B cell (primary cell): ENCODE data around the gene MCTP1. TPM values are rescaled to one million over a fixed set of nuclear protein-coding genes. Genes with fewer than 3 reads are reported as not detected.

Source experiments
- ATAC-seq: fragments of 200-7000 bp; cut with Tn5 transposase; one replicate; pipeline ENCODE4 v1.10.0; 2021; ENCODE audit warnings: low read depth, mild to moderate bottlenecking, moderate number of reproducible peaks, moderate library complexity
- CTCF ChIA-PET: fragments of 350-600 bp; sonication (Branson Sonifier 250); formaldehyde crosslinking; loops from one replicate; lab custom pipeline; 2021; ENCODE audit warnings: antibody characterized with exemption, inconsistent platforms; lab: Charles Lee
- POLR2A ChIA-PET: fragments of 350-600 bp; sonication (Branson Sonifier 250); formaldehyde crosslinking; loops from one replicate; lab custom pipeline; 2021; ENCODE audit warnings: antibody characterized with exemption; lab: Charles Lee
- DNase-seq: peaks from one replicate; pipeline ENCODE4 v3.0.0; 2013
- H2AFZ ChIP-seq: 2 replicates; pipeline ENCODE4 v1.6.1; 2012; ENCODE audit warnings: mild to moderate bottlenecking, low read depth, low read length; ENCODE audit not compliant: insufficient read depth, poor library complexity, severe bottlenecking
- H3K27ac ChIP-seq, 2 donors: 1 replicate in 1 of 2; 2 replicates in 1 of 2; pipeline ENCODE4 v1.5.1; 2012 to 2013; ENCODE audit warnings: low read length in 2 of 2, mild to moderate bottlenecking in 2 of 2, moderate library complexity in 1 of 2
- H3K27me3 ChIP-seq, 4 experiments: fragments of 200-600 bp in 1 of 4; sonication (generic) in 1 of 4; replicated peaks in 1 of 4; 1 replicate in 2 of 4; 2 replicates in 2 of 4; pipeline versions ENCODE4 v1.6.1 to v1.7.0; 2013 to 2016; ENCODE audit warnings: low read length in 3 of 4, mild to moderate bottlenecking in 2 of 4, mixed read lengths in 1 of 4, moderate library complexity in 1 of 4; ENCODE audit not compliant: insufficient read depth in 4 of 4, control insufficient read depth in 3 of 4; ENCODE audit errors: control extremely low read depth in 1 of 4
- H3K36me3 ChIP-seq, 2 experiments: replicated peaks in 1 of 2; 1 replicate in 1 of 2; 2 replicates in 1 of 2; pipeline versions ENCODE4 v1.6.1 to v1.7.1; 2013; ENCODE audit warnings: low read length in 1 of 2; ENCODE audit not compliant: insufficient read depth in 2 of 2, control insufficient read depth in 1 of 2; ENCODE audit errors: control extremely low read depth in 1 of 2, extremely low read depth in 1 of 2
- H3K4me1 ChIP-seq, 2 donors: fragments of 200-600 bp in 1 of 2; sonication (generic) in 1 of 2; 1 replicate in 1 of 2; 2 replicates in 1 of 2; pipeline versions ENCODE4 v1.5.1 to v1.6.1; 2013 to 2017; ENCODE audit warnings: low read length in 2 of 2; ENCODE audit not compliant: control insufficient read depth in 2 of 2, insufficient read depth in 2 of 2
- H3K4me2 ChIP-seq: replicated peaks from 2 replicates; pipeline ENCODE3; 2012; ENCODE audit warnings: mild to moderate bottlenecking, low read depth, low read length; ENCODE audit not compliant: poor library complexity, severe bottlenecking
- H3K4me3 ChIP-seq, 5 experiments: fragments of 200-600 bp in 1 of 5; sonication (generic) in 1 of 5; 1 replicate in 3 of 5; 2 replicates in 2 of 5; pipeline versions ENCODE4 v1.5.1 to v1.7.0; 2011 to 2016; ENCODE audit warnings: low read length in 4 of 5, mild to moderate bottlenecking in 4 of 5, low read depth in 2 of 5, control low read depth in 1 of 5, moderate library complexity in 1 of 5; ENCODE audit not compliant: insufficient read depth in 1 of 5; ENCODE audit errors: control extremely low read depth in 1 of 5, extremely low read depth in 1 of 5
- H3K79me2 ChIP-seq: fragments of 200-600 bp; sonication (generic); one replicate; pipeline ENCODE4 v1.6.0; 2016; ENCODE audit warnings: low read length; ENCODE audit not compliant: control insufficient read depth, insufficient read depth
- H3K9ac ChIP-seq: fragments of 200-600 bp; sonication (generic); 2 replicates; pipeline ENCODE4 v1.6.1; 2017; ENCODE audit warnings: mild to moderate bottlenecking, low read length, moderate library complexity
- H3K9me3 ChIP-seq, 3 donors: one replicate each; pipeline versions ENCODE4 v1.6.1 to v1.7.1; 2013; ENCODE audit warnings: low read length in 2 of 3; ENCODE audit not compliant: control insufficient read depth in 2 of 3, insufficient read depth in 1 of 3; ENCODE audit errors: control extremely low read depth in 1 of 3
- H4K20me1 ChIP-seq: 2 replicates; pipeline ENCODE4 v1.6.0; 2012; ENCODE audit warnings: mild to moderate bottlenecking, low read length; ENCODE audit not compliant: insufficient read depth, control insufficient read depth, poor library complexity, severe bottlenecking
- H3K27ac Mint-ChIP-seq: one replicate; pipeline ENCODE4 v1.8.0; 2021; ENCODE audit warnings: mixed read lengths
- H3K27me3 Mint-ChIP-seq: one replicate; pipeline ENCODE4 v1.8.0; 2021; ENCODE audit warnings: mixed read lengths
- H3K4me1 Mint-ChIP-seq: one replicate; pipeline ENCODE4 v1.8.0; 2021; ENCODE audit warnings: mixed read lengths
- H3K4me3 Mint-ChIP-seq: one replicate; pipeline ENCODE4 v1.8.0; 2021; ENCODE audit warnings: mixed read lengths
- H3K9me3 Mint-ChIP-seq: one replicate; pipeline ENCODE4 v1.8.0; 2022; ENCODE audit warnings: mixed read lengths; ENCODE audit not compliant: insufficient read depth
- CTCF ChIP-seq: fragments of 200-600 bp; IDR thresholded peaks from one replicate; pipeline ENCODE4 v1.8.0; 2022; ENCODE audit warnings: antibody characterized with exemption, mild to moderate bottlenecking
- EZH2 ChIP-seq: IDR thresholded peaks from 2 replicates; pipeline ENCODE4 v1.6.1; 2012; ENCODE audit warnings: borderline replicate concordance, low read depth, mild to moderate bottlenecking, moderate library complexity, low read length; ENCODE audit not compliant: insufficient read depth, poor library complexity, severe bottlenecking
- WGBS: methylation state at CpG from one replicate; pipeline ENCODE4 v1.1.5; 2013; ENCODE audit warnings: missing lambda C conversion rate; ENCODE audit not compliant: insufficient coverage; 5-methylcytosine and 5-hydroxymethylcytosine counted together
- intact Hi-C: fragments of 100-400 bp; cut with micrococcal nuclease; formaldehyde crosslinking; loops from one replicate; pipeline ENCODE4 v1.10.0; 2022
- polyA plus RNA-seq: library from polyadenylated mRNA; depleted of rRNA; stranded (reverse); fragments of >200 nt; gene quantifications from 2 replicates; pipeline ENCODE4 v1.2.3, GENCODE V29; 2012
- total RNA-seq, 2 donors: library from RNA; stranded (reverse); fragments of 120-200 nt in 1 of 2; gene quantifications; 1 replicate in 1 of 2; 2 replicates in 1 of 2; pipeline versions ENCODE4 v1.2.3 to v1.2.4, GENCODE V29; 2013 to 2022

The MCTP1 gene
- total and polyA plus RNA-seq, 2 donors (not counting 1 experiment from before 2014, with no cell fraction given): 0.42 to 2.5 TPM

GRCh38 chr5:95134326-95134725 lies 150.6 kb downstream of the MCTP1 start:
- CTCF ChIA-PET: no interaction called here
- 91% methylated on average over 3 of the region's 3 CpGs for WGBS

DNA sequence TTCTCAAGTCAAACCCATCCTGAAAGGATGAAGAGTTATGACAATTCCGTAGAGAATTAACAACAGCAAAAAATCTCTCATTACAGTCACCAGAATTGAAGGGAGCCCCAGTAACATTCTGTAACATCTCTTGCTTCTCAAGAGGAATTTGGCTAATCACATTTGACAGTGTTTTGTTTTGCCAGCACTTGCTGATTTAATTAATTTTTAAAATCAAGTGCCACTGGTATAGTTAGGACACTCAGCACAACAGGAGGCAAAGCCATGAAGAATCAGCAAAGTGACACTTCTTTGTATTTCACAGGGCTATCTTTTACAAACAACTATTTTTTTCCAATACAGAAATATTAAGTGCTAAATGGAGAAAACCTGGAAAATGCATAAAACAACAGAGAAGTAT lies 152.8 kb downstream of the MCTP1 start:
- 80% methylated on average over 1 of the region's 1 CpG for WGBS

More at GRCh38 chr5:95134326-95134725, 150.6 kb downstream of the MCTP1 start:
- POLR2A ChIA-PET: no interaction called here
- Mint-ChIP-seq H3K9me3 (no peaks in the 10 kb centered on the region), H3K4me1 (no peaks in the 10 kb centered on the region), H3K27me3 (no peaks in the 10 kb centered on the region), H3K27ac (no peak overlapping the region), H3K4me3 (no peak overlapping the region)
- TF ChIP-seq EZH2: no peak
- TF ChIP-seq CTCF: no peak
- Histone ChIP-seq H3K79me2 (no peaks in the 10 kb centered on the region), H3K9ac (no peak overlapping the region), H3K27me3 (no peaks in the 10 kb centered on the region), H3K27ac (no peak overlapping the region), H2AFZ (no peak overlapping the region), H3K4me3 (no peak overlapping the region), H3K4me1 (no peaks in the 10 kb centered on the region), H4K20me1 (no peaks in the 10 kb centered on the region), H3K4me2 (no peak overlapping the region), H3K36me3 (no peaks in the 10 kb centered on the region), H3K9me3 (no peaks in the 10 kb centered on the region)
- no peak for DNase-seq
- no peak for ATAC-seq
- intact Hi-C loops: no loop called here

More for the DNA sequence above, 152.8 kb downstream of the MCTP1 start:
- ChIA-PET POLR2A (no interaction called here), CTCF (no interaction called here)
- TF ChIP-seq CTCF: no peak
- no peak for TF ChIP-seq EZH2
- Histone ChIP-seq H3K4me2 (no peak overlapping the region), H3K9ac (no peak overlapping the region), H3K4me1 (no peaks in the 10 kb centered on the region), H3K79me2 (no peaks in the 10 kb centered on the region), H4K20me1 (no peaks in the 10 kb centered on the region), H3K36me3 (no peaks in the 10 kb centered on the region), H3K4me3 (no peak overlapping the region), H3K9me3 (no peaks in the 10 kb centered on the region), H3K27ac (no peak overlapping the region), H3K27me3 (no peaks in the 10 kb centered on the region), H2AFZ (no peak overlapping the region)
- intact Hi-C loops: no loop called here
- DNase-seq (no peak), ATAC-seq (no peak)
- H3K4me1 Mint-ChIP-seq: no peaks in the 10 kb centered on the region
- no peaks in the 10 kb centered on the region for H3K9me3 Mint-ChIP-seq
- H3K27me3 Mint-ChIP-seq: no peaks in the 10 kb centered on the region
- H3K27ac Mint-ChIP-seq: no peak overlapping the region
- no peak overlapping the region for H3K4me3 Mint-ChIP-seq
